ENCODE measurements around the gene SMARCA2.

SMARCA2 gene

DNA sequence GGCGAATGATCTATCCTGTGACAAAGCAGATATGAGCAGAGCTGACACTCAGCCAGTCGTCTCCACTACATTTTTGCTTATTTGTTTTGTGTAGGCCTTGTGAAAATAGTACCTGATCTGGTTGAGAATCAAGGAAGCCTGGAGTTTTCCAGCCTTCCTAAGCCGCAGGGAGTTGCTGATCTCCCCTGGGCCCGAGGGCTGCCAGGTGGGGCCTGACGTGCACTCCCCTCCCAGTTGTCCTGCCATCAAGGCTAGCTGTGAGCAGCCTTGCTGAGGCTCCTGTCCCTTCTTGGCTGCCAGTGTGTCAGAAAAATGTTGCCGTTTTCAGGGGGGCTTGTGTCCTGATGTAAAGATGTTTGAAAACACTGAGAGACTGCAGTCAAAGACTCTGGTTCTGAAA is 102.4 kb downstream of the SMARCA2 start:
- in situ Hi-C loops (cut with MboI; ENCODE audit: low sequenced_read_pairs, unreplicated experiment): no loop called here
- DNase-seq (ENCODE audit: low spot score): no peak
- TF ChIP-seq CTCF (IDR thresholded peaks at IDR 0.05; ENCODE audit: borderline replicate concordance, control extremely low read depth, extremely low read depth, insufficient read depth, missing control alignments): no peak

- DNase-seq (ENCODE audit: low spot score): no peak
- in situ Hi-C loops (cut with MboI; ENCODE audit: low sequenced_read_pairs, unreplicated experiment): no loop called here
- no peak for TF ChIP-seq CTCF (IDR thresholded peaks at IDR 0.05; ENCODE audit: borderline replicate concordance, control extremely low read depth, extremely low read depth, insufficient read depth, missing control alignments)
These were observed 104.4 kb downstream of the SMARCA2 start for GRCh38 chr9:2119566-2119965.

DNA sequence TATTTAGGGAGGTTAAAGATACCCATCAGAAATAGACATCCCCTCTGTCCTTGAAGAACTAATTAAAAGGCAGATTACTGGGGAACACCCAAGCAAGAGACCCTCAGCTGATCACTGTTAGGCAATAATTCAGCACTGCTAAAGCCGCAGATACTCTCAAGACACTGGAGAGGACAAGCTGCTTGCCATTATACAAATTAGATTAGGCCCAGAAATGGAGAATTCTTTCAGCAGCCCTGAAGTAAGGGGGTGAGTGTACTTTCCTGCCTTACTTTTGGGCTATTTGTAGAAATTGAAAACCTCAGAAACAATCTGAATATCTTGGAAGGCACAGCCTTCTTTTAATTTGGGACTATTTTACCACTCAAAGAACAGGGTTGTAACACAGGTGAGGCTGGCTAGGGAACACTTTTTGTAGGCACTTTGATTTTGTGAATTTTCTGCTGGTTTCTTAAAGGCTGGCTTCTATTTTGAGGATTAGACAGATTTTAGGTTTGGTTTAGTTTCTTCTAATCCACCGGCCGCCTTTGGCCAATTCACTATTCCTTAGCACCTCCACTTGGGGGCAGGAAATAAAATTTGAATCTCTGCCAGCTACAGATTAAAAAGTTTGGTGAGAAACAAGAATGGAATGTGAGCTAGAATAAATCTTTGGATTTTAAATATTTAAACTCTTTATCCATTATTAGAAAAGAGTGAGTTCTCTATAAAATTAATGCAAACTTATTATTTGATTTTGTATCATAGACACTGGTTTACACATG is 106.0 kb downstream of the SMARCA2 start:
- DNase-seq (ENCODE audit: low spot score): no peak
- in situ Hi-C loops (cut with MboI; ENCODE audit: low sequenced_read_pairs, unreplicated experiment): no loop called here
- TF ChIP-seq CTCF (IDR thresholded peaks at IDR 0.05; ENCODE audit: borderline replicate concordance, control extremely low read depth, extremely low read depth, insufficient read depth, missing control alignments): no peak

DNA sequence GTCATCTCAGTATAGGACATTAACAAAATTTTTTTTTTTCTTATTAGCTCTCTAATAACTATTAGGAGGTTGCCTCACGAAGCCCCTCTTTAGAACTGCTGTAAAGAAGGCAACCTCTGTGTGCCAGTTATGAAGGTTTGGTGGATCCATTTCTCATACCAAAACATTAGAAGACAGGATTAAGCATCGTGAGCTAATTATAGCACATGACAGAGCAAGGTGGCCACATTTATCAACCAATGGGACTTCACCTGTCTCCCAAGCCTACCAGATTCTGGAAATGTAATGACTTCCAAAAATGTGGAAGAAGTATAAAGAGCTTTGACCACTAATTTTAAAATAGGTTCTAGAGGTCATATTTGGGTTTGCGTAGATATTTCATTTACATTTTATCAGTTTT is 107.2 kb downstream of the SMARCA2 start:
- no peak for DNase-seq (ENCODE audit: low spot score)
- TF ChIP-seq CTCF (IDR thresholded peaks at IDR 0.05; ENCODE audit: borderline replicate concordance, control extremely low read depth, extremely low read depth, insufficient read depth, missing control alignments): no peak
- in situ Hi-C loops (cut with MboI; ENCODE audit: low sequenced_read_pairs, unreplicated experiment): no loop called here

DNA sequence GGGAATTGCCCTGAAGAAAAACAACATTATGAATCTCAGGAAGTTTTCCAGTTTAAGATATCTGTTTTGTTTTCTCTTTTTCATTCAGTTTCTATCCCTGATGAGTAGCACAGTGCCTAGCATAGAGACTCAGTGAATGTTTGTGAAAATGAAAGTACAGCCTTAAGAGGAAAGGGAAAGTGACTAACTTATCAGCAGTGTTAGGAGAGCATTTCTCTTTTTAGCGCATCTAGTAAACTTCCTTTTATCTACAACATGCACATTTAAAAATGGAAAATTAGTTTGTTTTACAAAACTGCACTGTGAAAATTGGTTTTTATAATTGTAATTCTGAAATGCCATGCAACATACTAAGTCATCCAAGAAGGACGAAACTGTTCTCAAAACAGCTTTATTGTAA is 110.8 kb downstream of the SMARCA2 start:
- TF ChIP-seq CTCF (IDR thresholded peaks at IDR 0.05; ENCODE audit: borderline replicate concordance, control extremely low read depth, extremely low read depth, insufficient read depth, missing control alignments): no peak
- in situ Hi-C loops (cut with MboI; ENCODE audit: low sequenced_read_pairs, unreplicated experiment): loop anchor here (25.0 kb wide), 1 partner anchor 511 kb away; no protein-coding TSS in a partner anchor
- peak; percentile 51 for DNase-seq (ENCODE audit: low spot score)

GRCh38 chr9:2126331-2126803 is 111.2 kb downstream of the SMARCA2 start:
- no peak for DNase-seq (ENCODE audit: low spot score)
- no peak for TF ChIP-seq CTCF (IDR thresholded peaks at IDR 0.05; ENCODE audit: borderline replicate concordance, control extremely low read depth, extremely low read depth, insufficient read depth, missing control alignments)
- in situ Hi-C loops (cut with MboI; ENCODE audit: low sequenced_read_pairs, unreplicated experiment): loop anchor here (25.0 kb wide), 1 partner anchor 511 kb away; no protein-coding TSS in a partner anchor
